ENCODE results near the gene TIMP3.

DNA sequence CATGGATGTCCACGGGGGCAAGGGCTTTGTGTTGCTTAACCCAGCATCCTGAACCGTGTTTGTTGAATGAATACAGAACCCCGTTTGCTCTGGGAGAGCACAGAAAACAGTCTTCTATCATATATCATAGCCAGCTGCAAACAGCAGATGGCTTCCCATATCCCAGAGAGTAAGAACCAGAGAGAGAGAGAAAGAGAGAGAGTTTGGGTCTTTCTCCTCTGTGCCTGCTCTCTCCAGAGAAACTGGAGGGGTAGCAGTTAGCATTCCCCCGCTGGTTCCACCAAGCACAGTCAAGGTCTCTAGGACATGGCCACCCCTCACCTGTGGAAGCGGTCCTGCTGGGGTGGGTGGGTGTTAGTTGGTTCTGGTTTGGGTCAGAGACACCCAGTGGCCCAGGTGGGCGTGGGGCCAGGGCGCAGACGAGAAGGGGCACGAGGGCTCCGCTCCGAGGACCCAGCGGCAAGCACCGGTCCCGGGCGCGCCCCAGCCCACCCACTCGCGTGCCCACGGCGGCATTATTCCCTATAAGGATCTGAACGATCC, 440 bp upstream of the TIMP3 start:
- TF ChIP-seq EP300 (IDR thresholded peaks at IDR 0.05; ENCODE audit: borderline replicate concordance in 1 of 2, low read depth in 1 of 2, low read length in 1 of 2), result no peak
- TF ChIP-seq, protein P1, sequence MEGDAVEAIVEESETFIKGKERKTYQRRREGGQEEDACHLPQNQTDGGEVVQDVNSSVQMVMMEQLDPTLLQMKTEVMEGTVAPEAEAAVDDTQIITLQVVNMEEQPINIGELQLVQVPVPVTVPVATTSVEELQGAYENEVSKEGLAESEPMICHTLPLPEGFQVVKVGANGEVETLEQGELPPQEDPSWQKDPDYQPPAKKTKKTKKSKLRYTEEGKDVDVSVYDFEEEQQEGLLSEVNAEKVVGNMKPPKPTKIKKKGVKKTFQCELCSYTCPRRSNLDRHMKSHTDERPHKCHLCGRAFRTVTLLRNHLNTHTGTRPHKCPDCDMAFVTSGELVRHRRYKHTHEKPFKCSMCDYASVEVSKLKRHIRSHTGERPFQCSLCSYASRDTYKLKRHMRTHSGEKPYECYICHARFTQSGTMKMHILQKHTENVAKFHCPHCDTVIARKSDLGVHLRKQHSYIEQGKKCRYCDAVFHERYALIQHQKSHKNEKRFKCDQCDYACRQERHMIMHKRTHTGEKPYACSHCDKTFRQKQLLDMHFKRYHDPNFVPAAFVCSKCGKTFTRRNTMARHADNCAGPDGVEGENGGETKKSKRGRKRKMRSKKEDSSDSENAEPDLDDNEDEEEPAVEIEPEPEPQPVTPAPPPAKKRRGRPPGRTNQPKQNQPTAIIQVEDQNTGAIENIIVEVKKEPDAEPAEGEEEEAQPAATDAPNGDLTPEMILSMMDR (IDR thresholded peaks at IDR 0.05), result no peak
- TF ChIP-seq RAD21 (IDR thresholded peaks at IDR 0.05; ENCODE audit: low read length), result no peak
- TF ChIP-seq, protein P2, sequence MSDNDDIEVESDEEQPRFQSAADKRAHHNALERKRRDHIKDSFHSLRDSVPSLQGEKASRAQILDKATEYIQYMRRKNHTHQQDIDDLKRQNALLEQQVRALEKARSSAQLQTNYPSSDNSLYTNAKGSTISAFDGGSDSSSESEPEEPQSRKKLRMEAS (IDR thresholded peaks at IDR 0.05; ENCODE audit: low read depth), result no peak
- TF ChIP-seq MEF2A (IDR thresholded peaks at IDR 0.05; ENCODE audit: borderline replicate concordance, low read depth), result no peak
- TF ChIP-seq POLR2AphosphoS5 (IDR thresholded peaks at IDR 0.05; ENCODE audit: low read depth, low read length), result no peak
- TF ChIP-seq, protein P3, sequence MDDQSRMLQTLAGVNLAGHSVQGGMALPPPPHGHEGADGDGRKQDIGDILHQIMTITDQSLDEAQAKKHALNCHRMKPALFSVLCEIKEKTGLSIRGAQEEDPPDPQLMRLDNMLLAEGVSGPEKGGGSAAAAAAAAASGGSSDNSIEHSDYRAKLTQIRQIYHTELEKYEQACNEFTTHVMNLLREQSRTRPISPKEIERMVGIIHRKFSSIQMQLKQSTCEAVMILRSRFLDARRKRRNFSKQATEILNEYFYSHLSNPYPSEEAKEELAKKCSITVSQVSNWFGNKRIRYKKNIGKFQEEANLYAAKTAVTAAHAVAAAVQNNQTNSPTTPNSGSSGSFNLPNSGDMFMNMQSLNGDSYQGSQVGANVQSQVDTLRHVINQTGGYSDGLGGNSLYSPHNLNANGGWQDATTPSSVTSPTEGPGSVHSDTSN (IDR thresholded peaks at IDR 0.05), result no peak
- TF ChIP-seq, protein P4, sequence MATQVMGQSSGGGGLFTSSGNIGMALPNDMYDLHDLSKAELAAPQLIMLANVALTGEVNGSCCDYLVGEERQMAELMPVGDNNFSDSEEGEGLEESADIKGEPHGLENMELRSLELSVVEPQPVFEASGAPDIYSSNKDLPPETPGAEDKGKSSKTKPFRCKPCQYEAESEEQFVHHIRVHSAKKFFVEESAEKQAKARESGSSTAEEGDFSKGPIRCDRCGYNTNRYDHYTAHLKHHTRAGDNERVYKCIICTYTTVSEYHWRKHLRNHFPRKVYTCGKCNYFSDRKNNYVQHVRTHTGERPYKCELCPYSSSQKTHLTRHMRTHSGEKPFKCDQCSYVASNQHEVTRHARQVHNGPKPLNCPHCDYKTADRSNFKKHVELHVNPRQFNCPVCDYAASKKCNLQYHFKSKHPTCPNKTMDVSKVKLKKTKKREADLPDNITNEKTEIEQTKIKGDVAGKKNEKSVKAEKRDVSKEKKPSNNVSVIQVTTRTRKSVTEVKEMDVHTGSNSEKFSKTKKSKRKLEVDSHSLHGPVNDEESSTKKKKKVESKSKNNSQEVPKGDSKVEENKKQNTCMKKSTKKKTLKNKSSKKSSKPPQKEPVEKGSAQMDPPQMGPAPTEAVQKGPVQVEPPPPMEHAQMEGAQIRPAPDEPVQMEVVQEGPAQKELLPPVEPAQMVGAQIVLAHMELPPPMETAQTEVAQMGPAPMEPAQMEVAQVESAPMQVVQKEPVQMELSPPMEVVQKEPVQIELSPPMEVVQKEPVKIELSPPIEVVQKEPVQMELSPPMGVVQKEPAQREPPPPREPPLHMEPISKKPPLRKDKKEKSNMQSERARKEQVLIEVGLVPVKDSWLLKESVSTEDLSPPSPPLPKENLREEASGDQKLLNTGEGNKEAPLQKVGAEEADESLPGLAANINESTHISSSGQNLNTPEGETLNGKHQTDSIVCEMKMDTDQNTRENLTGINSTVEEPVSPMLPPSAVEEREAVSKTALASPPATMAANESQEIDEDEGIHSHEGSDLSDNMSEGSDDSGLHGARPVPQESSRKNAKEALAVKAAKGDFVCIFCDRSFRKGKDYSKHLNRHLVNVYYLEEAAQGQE (IDR thresholded peaks at IDR 0.05; ENCODE audit: low read depth, low read length), result no peak
- TF ChIP-seq, protein P5, sequence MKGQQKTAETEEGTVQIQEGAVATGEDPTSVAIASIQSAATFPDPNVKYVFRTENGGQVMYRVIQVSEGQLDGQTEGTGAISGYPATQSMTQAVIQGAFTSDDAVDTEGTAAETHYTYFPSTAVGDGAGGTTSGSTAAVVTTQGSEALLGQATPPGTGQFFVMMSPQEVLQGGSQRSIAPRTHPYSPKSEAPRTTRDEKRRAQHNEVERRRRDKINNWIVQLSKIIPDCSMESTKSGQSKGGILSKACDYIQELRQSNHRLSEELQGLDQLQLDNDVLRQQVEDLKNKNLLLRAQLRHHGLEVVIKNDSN (IDR thresholded peaks at IDR 0.05; ENCODE audit: borderline replicate concordance, low read depth), result no peak
- no peak for TF ChIP-seq EZH2phosphoT487 (IDR thresholded peaks at IDR 0.05; ENCODE audit: borderline replicate concordance, low read depth)
- TF ChIP-seq JUND (IDR thresholded peaks at IDR 0.05), result no peak
- TF ChIP-seq MXI1 (IDR thresholded peaks at IDR 0.05; ENCODE audit: low read depth, low read length), result no peak
- TF ChIP-seq, protein P6, sequence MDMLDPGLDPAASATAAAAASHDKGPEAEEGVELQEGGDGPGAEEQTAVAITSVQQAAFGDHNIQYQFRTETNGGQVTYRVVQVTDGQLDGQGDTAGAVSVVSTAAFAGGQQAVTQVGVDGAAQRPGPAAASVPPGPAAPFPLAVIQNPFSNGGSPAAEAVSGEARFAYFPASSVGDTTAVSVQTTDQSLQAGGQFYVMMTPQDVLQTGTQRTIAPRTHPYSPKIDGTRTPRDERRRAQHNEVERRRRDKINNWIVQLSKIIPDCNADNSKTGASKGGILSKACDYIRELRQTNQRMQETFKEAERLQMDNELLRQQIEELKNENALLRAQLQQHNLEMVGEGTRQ (IDR thresholded peaks at IDR 0.05; ENCODE audit: borderline replicate concordance, low read depth, low read length), result no peak

All from SK-N-SH (cell line).